HG03095 (cell line): Measurements from ENCODE around the gene PRPF19.

ENCODE experiments used
- ATAC-seq: cut with Tn5 transposase; IDR thresholded peaks from one replicate; pipeline ENCODE4 v1.9.1; 2021; ENCODE audit warnings: moderate library complexity; ENCODE audit not compliant: unreplicated experiment

PRPF19 gene

GRCh38 chr11:60860943-60861342 lies 45.4 kb downstream of the PRPF19 start:
- no peak for ATAC-seq

DNA sequence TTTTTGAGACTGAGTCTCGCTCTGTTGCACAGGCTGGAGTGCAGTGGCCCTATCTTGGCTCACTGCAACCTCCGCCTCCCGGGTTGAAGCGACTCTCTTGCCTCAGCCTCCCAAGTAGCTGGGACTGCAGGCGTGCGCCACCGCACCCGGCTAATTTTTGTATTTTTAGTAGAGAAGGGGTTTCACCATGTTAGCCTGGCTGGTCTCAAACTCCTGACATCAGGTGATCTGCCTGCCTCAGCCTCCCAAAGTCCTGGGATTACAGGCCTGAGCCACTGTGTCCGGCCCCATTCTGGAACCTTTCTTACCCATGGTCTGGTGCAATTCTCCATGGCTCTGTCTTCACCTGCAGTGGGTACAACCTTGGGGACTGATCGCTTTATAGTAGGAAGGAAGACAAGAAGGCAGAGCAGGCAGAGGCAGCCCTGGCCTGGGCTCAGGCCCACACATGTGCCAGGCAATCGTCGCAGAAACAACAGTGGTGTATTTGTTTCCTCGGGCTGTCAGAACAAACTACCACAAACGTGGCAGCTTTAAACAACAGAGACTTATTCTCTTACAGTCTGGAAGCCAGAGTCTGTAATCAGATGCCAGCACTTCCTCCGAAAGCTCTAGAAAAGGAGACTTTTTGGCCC lies 46.7 kb downstream of the PRPF19 start:
- ATAC-seq = no peak

DNA sequence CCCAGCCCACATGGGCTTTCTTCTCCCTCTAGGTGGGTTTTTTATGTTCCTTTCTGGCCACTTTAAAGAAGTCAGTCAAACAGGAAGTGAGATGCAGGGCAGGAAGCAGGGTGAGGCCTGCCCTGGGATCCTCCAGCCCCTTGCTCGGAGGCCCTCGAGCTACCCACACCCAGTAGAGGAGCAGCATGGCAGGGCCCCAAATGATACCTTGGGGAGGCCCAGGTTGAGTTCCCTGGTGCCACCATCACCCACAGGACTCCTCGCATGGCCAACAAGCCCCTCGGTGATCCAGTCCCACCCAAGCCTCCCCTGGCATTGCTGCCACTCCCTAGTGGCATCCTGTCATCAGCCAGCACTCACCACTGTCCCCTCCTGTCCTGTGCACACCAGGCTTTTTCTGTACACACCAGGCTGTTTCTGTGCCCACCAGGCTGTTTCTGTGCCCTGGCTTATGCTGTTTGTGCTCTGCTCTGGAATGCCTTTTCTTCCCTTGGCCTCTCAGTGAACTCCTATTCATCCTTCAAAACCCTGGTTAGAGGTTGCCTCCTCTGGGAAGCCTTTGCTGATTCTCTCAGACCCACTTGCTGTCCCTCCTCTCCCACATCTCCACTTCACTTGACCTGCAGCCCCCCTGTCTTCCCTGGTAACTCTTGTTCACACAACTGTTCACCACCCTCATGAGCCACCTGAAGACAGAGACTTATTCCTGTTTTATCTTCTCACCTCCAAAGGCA lies 47.5 kb downstream of the PRPF19 start:
- no peak for ATAC-seq

DNA sequence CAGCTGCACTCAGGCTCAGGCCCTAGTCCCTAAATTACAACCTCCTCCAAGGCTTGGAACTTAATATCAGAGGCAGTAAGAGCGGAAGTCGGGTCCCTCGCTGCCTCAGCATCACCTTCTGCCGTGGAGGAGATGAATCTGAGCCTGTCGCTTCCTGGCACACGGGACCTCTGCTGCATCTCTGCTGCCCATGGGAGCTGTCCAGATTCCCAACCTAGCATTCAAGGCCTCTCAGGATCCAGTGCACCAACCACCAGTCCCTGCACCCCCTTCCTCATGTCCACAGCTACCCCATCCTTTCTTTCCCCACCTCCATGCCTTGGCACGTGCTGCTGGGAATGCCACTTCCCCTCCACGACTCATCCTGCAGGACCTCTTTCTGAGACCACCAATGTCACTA lies 48.1 kb downstream of the PRPF19 start:
- no peak for ATAC-seq

GRCh38 chr11:60857378-60858232 lies 48.8 kb downstream of the PRPF19 start:
- ATAC-seq = no peak

GRCh38 chr11:60855726-60856633 lies 50.4 kb downstream of the PRPF19 start, which contains the start of gene PTGDR2:
Gene PTGDR2, minus strand, starts transcription at chr11:60855950. Its CDS starts 2,228 bp downstream, at chr11:60853722.
- ATAC-seq = no peak

DNA sequence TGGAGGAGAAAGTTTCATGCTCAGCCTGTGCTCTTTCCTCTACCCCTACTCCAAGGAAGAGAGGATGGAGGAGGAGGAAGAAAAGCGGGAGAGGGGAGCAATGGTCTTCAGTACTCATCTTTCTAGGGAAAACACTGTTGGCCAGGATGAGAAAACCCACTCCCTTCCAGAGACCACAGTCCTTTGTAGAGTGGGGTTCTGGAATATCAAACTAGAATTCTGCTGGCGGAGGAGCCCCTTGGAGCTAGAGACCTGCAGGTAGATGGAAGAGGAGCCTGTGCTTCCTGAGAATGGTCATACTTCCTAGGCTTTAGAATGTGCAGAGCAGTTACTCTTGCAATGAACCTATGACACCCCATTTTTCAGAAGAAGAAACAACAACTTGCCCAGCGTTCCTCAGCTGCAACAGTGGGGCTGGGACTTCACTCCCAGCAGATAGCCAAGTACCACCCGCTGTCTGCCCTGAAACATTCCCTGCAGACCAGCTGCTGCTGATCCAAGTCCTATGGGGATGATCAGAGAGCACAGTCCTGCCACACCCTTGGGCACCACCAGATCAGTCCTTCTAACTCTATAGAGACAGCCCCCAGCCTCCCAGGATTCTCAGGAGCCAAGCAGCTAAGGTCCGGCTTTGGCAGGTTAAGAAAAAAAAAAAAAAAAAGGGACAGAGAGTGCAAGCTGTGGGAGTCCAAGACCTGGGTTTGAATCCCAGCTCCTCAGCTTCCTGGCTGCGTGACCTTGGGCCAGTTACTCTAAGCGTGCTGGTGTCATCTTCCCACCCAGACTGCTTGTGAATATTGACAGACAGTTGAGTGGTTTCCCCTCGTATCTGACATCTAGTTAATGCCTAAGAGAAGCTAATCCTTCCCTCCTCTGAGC lies 51.3 kb downstream of the PRPF19 start:
- no peak for ATAC-seq

DNA sequence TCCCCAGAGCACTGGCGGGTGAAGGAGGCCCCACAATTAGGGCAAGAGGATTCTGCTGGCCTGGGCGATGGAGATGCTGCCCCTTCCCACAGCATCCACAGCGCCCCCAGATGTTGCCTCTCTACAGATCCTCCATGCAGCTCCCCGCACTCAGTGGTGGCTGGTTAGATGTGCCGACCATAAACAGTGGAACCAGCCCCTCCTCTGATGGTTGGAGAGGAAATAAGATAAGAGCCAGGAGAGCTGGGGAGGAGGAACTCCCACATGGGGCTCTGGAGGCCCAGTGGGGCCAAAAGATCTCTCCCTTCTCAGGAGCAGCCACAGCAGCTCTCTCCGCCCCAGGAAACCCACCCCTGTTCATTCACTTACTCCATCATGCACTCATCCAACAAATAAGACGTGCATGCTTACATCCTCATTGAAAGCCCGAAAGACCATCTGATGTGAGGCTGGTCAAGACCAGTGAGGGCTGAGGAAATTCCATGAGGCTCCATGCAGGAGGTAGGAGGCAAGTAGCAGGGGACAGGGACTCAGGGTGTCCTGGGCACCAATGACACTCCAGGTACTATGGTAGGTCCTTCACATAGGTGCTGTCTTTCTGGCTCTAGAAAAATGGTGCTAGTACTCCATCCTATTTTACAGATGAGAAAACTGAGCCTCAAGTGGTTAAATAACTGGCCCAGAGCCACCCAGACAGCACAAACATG lies 52.1 kb downstream of the PRPF19 start:
- no peak for ATAC-seq

GRCh38 chr11:60852982-60853950 lies 53.1 kb downstream of the PRPF19 start:
- no peak for ATAC-seq

DNA sequence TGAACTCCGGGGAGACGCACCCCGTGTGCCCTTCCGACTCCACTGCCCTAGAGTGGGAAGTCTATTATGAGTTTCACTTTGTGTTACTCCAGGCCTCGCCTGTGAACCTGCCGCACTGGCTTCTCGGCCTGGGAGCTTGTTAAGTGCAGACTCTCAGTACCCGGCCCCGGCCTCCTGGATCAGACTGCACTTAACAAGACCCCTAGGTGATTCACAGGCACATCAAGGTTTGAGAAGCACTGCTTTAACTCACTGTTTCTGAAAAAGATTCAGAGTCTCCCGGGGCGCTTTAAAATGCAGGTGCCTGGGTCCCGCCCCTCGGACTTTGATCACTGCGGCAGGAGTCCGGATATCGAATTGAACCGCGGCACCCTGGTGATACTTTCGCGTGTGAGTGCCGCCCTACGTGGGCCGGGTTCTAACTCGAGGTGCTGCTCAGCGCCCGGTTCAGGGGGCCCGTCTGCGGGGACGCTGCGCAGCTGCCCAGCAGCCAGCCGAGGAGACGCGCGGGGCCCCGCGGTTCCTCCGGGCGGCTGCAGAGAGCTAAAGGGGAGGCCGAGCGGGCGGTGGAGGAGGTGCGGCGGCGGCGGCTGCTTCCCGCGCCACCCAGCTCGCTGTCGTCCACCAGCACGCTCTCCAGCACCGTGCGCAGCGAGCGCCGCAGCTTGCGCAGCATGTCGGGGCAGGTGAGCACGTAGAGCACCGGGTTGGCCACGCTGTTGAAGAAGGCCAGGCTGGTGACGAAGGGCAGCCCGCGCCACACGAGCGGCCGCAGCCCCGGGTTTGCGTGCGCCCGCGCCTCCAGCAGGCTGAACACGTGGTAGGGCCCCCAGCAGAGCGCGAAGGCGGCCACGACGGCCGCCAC lies 54.0 kb downstream of the PRPF19 start:
- no peak for ATAC-seq

- no peak for ATAC-seq
Observed at GRCh38 chr11:60851327-60852104, 54.9 kb downstream of the PRPF19 start.

- ATAC-seq = no peak
Observed at GRCh38 chr11:60849641-60850520, 56.5 kb downstream of the PRPF19 start.

- ATAC-seq = no peak
Observed at GRCh38 chr11:60848714-60849151, 57.7 kb downstream of the PRPF19 start.

DNA sequence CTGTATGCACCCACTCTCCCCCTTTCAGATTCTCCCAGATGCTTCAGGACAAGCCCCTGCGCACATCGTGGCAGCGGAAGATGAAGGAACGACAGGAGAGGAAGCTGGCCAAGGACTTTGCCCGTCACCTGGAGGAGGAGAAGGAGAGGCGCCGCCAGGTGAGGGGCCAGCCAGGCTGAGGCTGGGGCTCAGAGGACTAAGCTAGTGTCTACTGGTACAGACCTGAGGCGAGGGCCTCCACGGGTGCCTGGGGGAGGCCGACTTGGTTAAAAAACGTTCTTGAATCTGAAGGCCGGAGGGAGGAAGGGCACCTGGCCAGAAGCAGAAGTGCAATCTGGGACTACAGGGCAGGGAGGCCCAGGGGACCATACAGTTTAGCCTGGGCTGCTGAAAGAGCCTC lies 58.5 kb downstream of the PRPF19 start:
- no peak for ATAC-seq

DNA sequence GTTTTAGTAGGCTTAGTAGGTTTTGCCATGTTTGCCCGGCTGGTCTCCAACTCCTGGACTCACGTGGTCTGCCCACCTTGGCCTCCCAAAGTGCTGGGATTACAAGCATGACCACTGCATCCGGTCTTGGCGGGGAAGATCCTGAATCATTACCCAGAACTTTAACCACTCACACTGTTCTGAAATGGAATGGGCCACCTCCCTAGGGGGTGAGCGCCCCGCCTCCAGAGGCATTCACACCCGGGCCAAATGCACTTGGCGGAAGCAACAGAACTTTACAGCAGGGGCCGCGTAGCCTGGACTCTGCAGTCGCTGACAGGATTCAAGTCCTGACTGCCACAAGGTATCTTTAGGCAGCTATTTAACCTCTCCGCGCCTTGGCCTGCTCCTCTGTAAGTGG lies 59.1 kb downstream of the PRPF19 start:
- ATAC-seq = no peak
